ENCODE results near the gene CLRN2. TPM values are rescaled to one million over a fixed set of nuclear protein-coding genes. Genes with fewer than 3 reads are reported as not detected.

The CLRN2 gene
- total RNA-seq, 1 donor from 2014 or later: not detected

GRCh38 chr4:17554568-17554967 is 39.6 kb downstream of the CLRN2 start:
- Histone ChIP-seq H3K4me3 (ENCODE audit: insufficient read depth, low read depth, low read length) (no peak overlapping the region), H4K20me1 (ENCODE audit: insufficient read depth, low read length) (no peaks in the 10 kb centered on the region), H3K27ac (ENCODE audit: low read depth, low read length) (no peak overlapping the region), H3K4me1 (ENCODE audit: insufficient read depth, low read length) (no peaks in the 10 kb centered on the region), H3K9me3 (ENCODE audit: insufficient read depth, low read depth, low read length) (no peaks in the 10 kb centered on the region), H3K4me2 (ENCODE audit: low read length) (no peak overlapping the region), H2AFZ (ENCODE audit: low read depth, low read length) (no peak overlapping the region), H3K36me3 (ENCODE audit: insufficient read depth, low read length) (no peaks in the 10 kb centered on the region), H3K9ac (ENCODE audit: low read length) (no peak overlapping the region), H3K79me2 (ENCODE audit: insufficient read depth, low read length) (no peaks in the 10 kb centered on the region), H3K27me3 (ENCODE audit: insufficient read depth, low read length) (peaks cover 8% of the 10 kb centered on the region)
- Mint-ChIP-seq H3K36me3 (ENCODE audit: low read depth, unreplicated experiment) (no peaks in the 10 kb centered on the region), H3K27ac (ENCODE audit: unreplicated experiment) (no peak overlapping the region), H3K27me3 (ENCODE audit: low read depth, unreplicated experiment) (no peaks in the 10 kb centered on the region), H3K4me3 (ENCODE audit: unreplicated experiment) (no peak overlapping the region), H3K4me1 (ENCODE audit: low read depth, unreplicated experiment) (no peaks in the 10 kb centered on the region), H3K9me3 (ENCODE audit: unreplicated experiment) (no peaks in the 10 kb centered on the region)
- no peak for TF ChIP-seq EZH2 (IDR thresholded peaks at IDR 0.05; ENCODE audit: insufficient read depth, low read length)
- no peak for FAIRE-seq
- DNase-seq (ENCODE audit: low read depth): no peak

GRCh38 chr4:17556498-17556897 is 41.5 kb downstream of the CLRN2 start:
- Histone ChIP-seq H3K27me3 (ENCODE audit: insufficient read depth, low read length) (peaks cover 8% of the 10 kb centered on the region), H3K36me3 (ENCODE audit: insufficient read depth, low read length) (no peaks in the 10 kb centered on the region), H3K9ac (ENCODE audit: low read length) (no peak overlapping the region), H4K20me1 (ENCODE audit: insufficient read depth, low read length) (no peaks in the 10 kb centered on the region), H2AFZ (ENCODE audit: low read depth, low read length) (no peak overlapping the region), H3K4me1 (ENCODE audit: insufficient read depth, low read length) (peaks cover 4% of the 10 kb centered on the region), H3K9me3 (ENCODE audit: insufficient read depth, low read depth, low read length) (no peaks in the 10 kb centered on the region), H3K4me2 (ENCODE audit: low read length) (no peak overlapping the region), H3K4me3 (ENCODE audit: insufficient read depth, low read depth, low read length) (no peak overlapping the region), H3K79me2 (ENCODE audit: insufficient read depth, low read length) (no peaks in the 10 kb centered on the region), H3K27ac (ENCODE audit: low read depth, low read length) (no peak overlapping the region)
- H3K27ac Mint-ChIP-seq (ENCODE audit: unreplicated experiment): no peak overlapping the region
- DNase-seq (ENCODE audit: low read depth): no peak
- H3K36me3 Mint-ChIP-seq (ENCODE audit: low read depth, unreplicated experiment): no peaks in the 10 kb centered on the region
- no peaks in the 10 kb centered on the region for H3K27me3 Mint-ChIP-seq (ENCODE audit: low read depth, unreplicated experiment)
- H3K4me3 Mint-ChIP-seq (ENCODE audit: unreplicated experiment): no peak overlapping the region
- no peaks in the 10 kb centered on the region for H3K9me3 Mint-ChIP-seq (ENCODE audit: unreplicated experiment)
- peaks cover 4% of the 10 kb centered on the region for H3K4me1 Mint-ChIP-seq (ENCODE audit: low read depth, unreplicated experiment)
- TF ChIP-seq EZH2 (IDR thresholded peaks at IDR 0.05; ENCODE audit: insufficient read depth, low read length) (no peak), CTCF (IDR thresholded peaks at IDR 0.05; ENCODE audit: insufficient read depth, low read depth, low read length) (no peak)
- FAIRE-seq: no peak

GRCh38 chr4:17557880-17558279 is 42.9 kb downstream of the CLRN2 start:
- no peak overlapping the region for H3K4me3 ChIP-seq (ENCODE audit: insufficient read depth, low read depth, low read length)
- H3K9ac ChIP-seq (ENCODE audit: low read length): no peak overlapping the region
- peaks cover 8% of the 10 kb centered on the region for H3K4me1 Mint-ChIP-seq (ENCODE audit: low read depth, unreplicated experiment)
- no peaks in the 10 kb centered on the region for H3K79me2 ChIP-seq (ENCODE audit: insufficient read depth, low read length)
- H3K27ac Mint-ChIP-seq (ENCODE audit: unreplicated experiment): no peak overlapping the region
- no peaks in the 10 kb centered on the region for H4K20me1 ChIP-seq (ENCODE audit: insufficient read depth, low read length)
- H3K36me3 Mint-ChIP-seq (ENCODE audit: low read depth, unreplicated experiment): no peaks in the 10 kb centered on the region
- no peak overlapping the region for H3K27ac ChIP-seq (ENCODE audit: low read depth, low read length)
- no peak for TF ChIP-seq CTCF (IDR thresholded peaks at IDR 0.05; ENCODE audit: insufficient read depth, low read depth, low read length)
- no peaks in the 10 kb centered on the region for H3K9me3 ChIP-seq (ENCODE audit: insufficient read depth, low read depth, low read length)
- DNase-seq (ENCODE audit: low read depth) (no peak), FAIRE-seq (no peak)
- no peaks in the 10 kb centered on the region for H3K27me3 Mint-ChIP-seq (ENCODE audit: low read depth, unreplicated experiment)
- H3K9me3 Mint-ChIP-seq (ENCODE audit: unreplicated experiment): no peaks in the 10 kb centered on the region
- H3K4me3 Mint-ChIP-seq (ENCODE audit: unreplicated experiment): no peak overlapping the region
- H2AFZ ChIP-seq (ENCODE audit: low read depth, low read length): no peak overlapping the region
- H3K36me3 ChIP-seq (ENCODE audit: insufficient read depth, low read length): no peaks in the 10 kb centered on the region
- peaks cover 9% of the 10 kb centered on the region for H3K4me1 ChIP-seq (ENCODE audit: insufficient read depth, low read length)
- peaks cover 5% of the 10 kb centered on the region for H3K27me3 ChIP-seq (ENCODE audit: insufficient read depth, low read length)
- H3K4me2 ChIP-seq (ENCODE audit: low read length): no peak overlapping the region
